ENCODE data around the gene LRBA.

DNA sequence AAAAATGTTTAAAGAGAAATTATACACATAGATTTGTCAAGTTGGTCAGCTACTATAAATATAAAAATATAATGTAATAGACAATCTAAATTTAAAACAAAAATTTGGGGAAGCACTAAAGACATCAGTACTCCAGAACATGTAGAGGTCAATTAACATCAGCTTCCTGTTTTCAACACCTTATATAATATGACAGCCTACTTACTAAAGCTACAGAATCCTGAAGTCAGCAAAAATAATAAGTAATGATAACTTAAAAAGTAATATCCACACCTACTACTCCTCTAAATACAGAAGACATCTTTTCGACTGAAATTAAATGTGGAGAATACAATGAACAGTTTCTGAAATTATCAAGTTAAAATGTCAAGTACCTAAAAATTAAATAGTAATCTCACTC is 118.6 kb downstream of the LRBA start:
- TF ChIP-seq, protein P1, sequence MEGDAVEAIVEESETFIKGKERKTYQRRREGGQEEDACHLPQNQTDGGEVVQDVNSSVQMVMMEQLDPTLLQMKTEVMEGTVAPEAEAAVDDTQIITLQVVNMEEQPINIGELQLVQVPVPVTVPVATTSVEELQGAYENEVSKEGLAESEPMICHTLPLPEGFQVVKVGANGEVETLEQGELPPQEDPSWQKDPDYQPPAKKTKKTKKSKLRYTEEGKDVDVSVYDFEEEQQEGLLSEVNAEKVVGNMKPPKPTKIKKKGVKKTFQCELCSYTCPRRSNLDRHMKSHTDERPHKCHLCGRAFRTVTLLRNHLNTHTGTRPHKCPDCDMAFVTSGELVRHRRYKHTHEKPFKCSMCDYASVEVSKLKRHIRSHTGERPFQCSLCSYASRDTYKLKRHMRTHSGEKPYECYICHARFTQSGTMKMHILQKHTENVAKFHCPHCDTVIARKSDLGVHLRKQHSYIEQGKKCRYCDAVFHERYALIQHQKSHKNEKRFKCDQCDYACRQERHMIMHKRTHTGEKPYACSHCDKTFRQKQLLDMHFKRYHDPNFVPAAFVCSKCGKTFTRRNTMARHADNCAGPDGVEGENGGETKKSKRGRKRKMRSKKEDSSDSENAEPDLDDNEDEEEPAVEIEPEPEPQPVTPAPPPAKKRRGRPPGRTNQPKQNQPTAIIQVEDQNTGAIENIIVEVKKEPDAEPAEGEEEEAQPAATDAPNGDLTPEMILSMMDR (IDR thresholded peaks at IDR 0.05) = no peak
- no peak for TF ChIP-seq POLR2A (IDR thresholded peaks at IDR 0.05)

All from body of pancreas (tissue), 4 donors.